Measurements from ENCODE around the gene VDAC2. TPM values are rescaled to one million over a fixed set of nuclear protein-coding genes. Genes with fewer than 3 reads are reported as not detected.

The VDAC2 gene
- total RNA-seq (2014; rRNA removed; shearing (Covaris generic)) = 77.8 and 81.4 TPM in 2 replicates
- total RNA-seq (2022) = 148 and 182 TPM in 2 replicates
- percentile 93 among the genes with signal in this experiment for Bru-seq, nascent RNA
- BruChase-seq, experiment 1, labeled RNA remaining after a 6-hour chase = percentile 94 among the genes with signal in this experiment
- BruChase-seq, experiment 2, labeled RNA remaining after a 2-hour chase = percentile 88 among the genes with signal in this experiment
- long read RNA-seq, transcript VDAC2-203 (10 exons, 1,557 nt) = major isoform, 319 of 354 reads
- long read RNA-seq, partial matches to known transcripts = 7 of 354 reads
- long read RNA-seq, other reads (novel, unspliced or antisense) = 27 of 354 reads

- TF ChIP-seq EZH2phosphoT487 (IDR thresholded peaks at IDR 0.05; ENCODE audit: borderline replicate concordance, low read depth, low read length) (no peak), CTCF (conservative IDR thresholded peaks at IDR 0.05; ENCODE audit: low read length) (no peak)
- intact Hi-C loops (cut with micrococcal nuclease; ENCODE audit: unreplicated experiment) = loop anchor here (1.0 to 5.0 kb wide), 3 partner anchors 22 to 98 kb away; partner anchors contain the start of gene SAMD8
- CTCF ChIA-PET (ENCODE audit: unreplicated experiment) = interaction anchor here (0.5 to 1.6 kb wide), 4 partner anchors 21 to 356 kb away, joined by 3 to 11 read pairs (median 4); partner anchors contain the start of gene COMTD1
- H3K9me3 ChIP-seq (ENCODE audit: low read length) = no peaks in the 10 kb centered on the region
- H3K4me2 ChIP-seq (ENCODE audit: low read length) = peak within 1 kb of the TSS; percentile 94
- peak within 1 kb of the TSS; percentile 83 for H2AFZ ChIP-seq (ENCODE audit: low read length)
- BruUV-seq (replicated peaks) = no TSS peak
- H3K9me2 ChIP-seq (ENCODE audit: insufficient read depth, low read length) = no peaks in the 10 kb centered on the region
- H3K4me3 ChIP-seq (ENCODE audit: low read depth, low read length, poor library complexity, severe bottlenecking) = peak within 1 kb of the TSS; percentile 96
- peaks cover 43% of the 10 kb centered on the region for H3K36me3 ChIP-seq (ENCODE audit: insufficient read depth, low read length)
- DNase-seq (ENCODE audit: low spot score) = peak; percentile 92
- H3K79me2 ChIP-seq (ENCODE audit: insufficient read depth, low read depth, low read length) = peaks cover 45% of the 10 kb centered on the region
- POLR2A ChIA-PET = interaction anchor here (0.5 to 2.9 kb wide), 14 partner anchors 9 to 1114 kb away, joined by 3 to 20 read pairs (median 3); no protein-coding TSS in a partner anchor
- H3K4me1 ChIP-seq (ENCODE audit: insufficient read depth, low read length, poor library complexity, severe bottlenecking) = peaks cover 19% of the 10 kb centered on the region
- H4K20me1 ChIP-seq (ENCODE audit: insufficient read depth, low read length) = peaks cover 11% of the 10 kb centered on the region; the same call in 1 of the 2 replicates
- peak within 1 kb of the TSS; percentile 75 for H3K27ac ChIP-seq (ENCODE audit: low read depth, low read length, poor library complexity, severe bottlenecking)
Measured at GRCh38 chr10:75210282-75211006, at the start of gene VDAC2. VDAC2 (plus strand) TSS chr10:75210796; CDS start chr10:75211159, 363 bp downstream.

- no peaks in the 10 kb centered on the region for H4K20me1 ChIP-seq (ENCODE audit: insufficient read depth, low read length)
- peak overlapping the region; percentile 30 for H3K4me2 ChIP-seq (ENCODE audit: low read length)
- BruUV-seq (replicated peaks) = no TSS peak
- peak overlapping the region; percentile 7 for H3K27ac ChIP-seq (ENCODE audit: low read depth, low read length, poor library complexity, severe bottlenecking)
- ChIA-PET CTCF (ENCODE audit: unreplicated experiment) (interaction anchor here (0.6 kb wide), 1 partner anchor 44 kb away, joined by 3 read pairs; no protein-coding TSS in a partner anchor), POLR2A (interaction anchor here (0.6 to 1.8 kb wide), 6 partner anchors 12 to 974 kb away, joined by 3 to 6 read pairs (median 4); no protein-coding TSS in a partner anchor)
- no peaks in the 10 kb centered on the region for H3K9me3 ChIP-seq (ENCODE audit: low read length)
- 0 out of 2 replicates have a peak, but pooled peaks cover 4% of the 10 kb centered on the region for H3K79me2 ChIP-seq (ENCODE audit: insufficient read depth, low read depth, low read length)
- peaks cover 13% of the 10 kb centered on the region for H3K4me1 ChIP-seq (ENCODE audit: insufficient read depth, low read length, poor library complexity, severe bottlenecking)
- no peak overlapping the region for H3K4me3 ChIP-seq (ENCODE audit: low read depth, low read length, poor library complexity, severe bottlenecking)
- intact Hi-C loops (cut with micrococcal nuclease; ENCODE audit: unreplicated experiment) = no loop called here
- H3K36me3 ChIP-seq (ENCODE audit: insufficient read depth, low read length) = peaks cover 25% of the 10 kb centered on the region
- TF ChIP-seq EZH2phosphoT487 (IDR thresholded peaks at IDR 0.05; ENCODE audit: borderline replicate concordance, low read depth, low read length) (no peak), CTCF (conservative IDR thresholded peaks at IDR 0.05; ENCODE audit: low read length) (no peak)
- no peak overlapping the region for H2AFZ ChIP-seq (ENCODE audit: low read length)
- DNase-seq (ENCODE audit: low spot score) = peak; percentile 43
- H3K9me2 ChIP-seq (ENCODE audit: insufficient read depth, low read length) = no peaks in the 10 kb centered on the region
Measured at GRCh38 chr10:75165684-75166622, 44.6 kb upstream of the VDAC2 start.

Measured in OCI-LY7 (cell line).